ENCODE data around the gene C1D. TPM values are rescaled to one million over a fixed set of nuclear protein-coding genes. Genes with fewer than 3 reads are reported as not detected.

Gene C1D
- total and polyA plus RNA-seq, 2 of the 4 experiments (the other 2 are of a cell fraction), result 2.7 to 14.3 TPM

- Histone ChIP-seq H4K91ac (ENCODE audit: insufficient read depth, low read depth, low read length) (no peak overlapping the region), H2AK9ac (replicated peaks; ENCODE audit: low read depth, low read length, poor library complexity) (no peak overlapping the region), H3K9ac (ENCODE audit: low read depth, low read length) (no peak overlapping the region), H3K27me3 (ENCODE audit: control insufficient read depth, insufficient read depth, low read length) (no peaks in the 10 kb centered on the region; the same call in 1 of the 2 replicates), H3K4ac (ENCODE audit: low read depth, low read length) (no peak overlapping the region), H2BK5ac (ENCODE audit: low read depth, low read length, poor library complexity, severe bottlenecking) (no peak overlapping the region), H3K23ac (ENCODE audit: low read depth, low read length) (no peak overlapping the region), H2AK5ac (ENCODE audit: low read depth, low read length) (no peak overlapping the region), H3K4me2 (ENCODE audit: low read depth, low read length) (no peak overlapping the region), H3K56ac (ENCODE audit: extremely low read depth, insufficient read depth, low read length) (no peak overlapping the region), H2BK15ac (ENCODE audit: low read depth, low read length) (no peak overlapping the region), H4K20me1 (ENCODE audit: insufficient read depth, low read length) (no peaks in the 10 kb centered on the region), H3K4me3 (ENCODE audit: insufficient read depth, low read depth, low read length) (no peak overlapping the region), H3K14ac (replicated peaks; ENCODE audit: low read depth, low read length) (no peak overlapping the region), H3K79me1 (ENCODE audit: low read depth in 1 of 2, low read length in 2 of 2) (no peaks in the 10 kb centered on the region), H3K4me1 (ENCODE audit: control insufficient read depth, insufficient read depth, low read length) (no peaks in the 10 kb centered on the region), H3K27ac (ENCODE audit: insufficient read depth, low read length) (no peak overlapping the region), H2AFZ (replicated peaks; ENCODE audit: low read length, poor library complexity) (no peak overlapping the region), H2BK20ac (ENCODE audit: low read depth, low read length) (peak overlapping the region; percentile 10; the same call in 1 of the 2 replicates), H3K9me3 (ENCODE audit: control insufficient read depth, insufficient read depth, low read length) (peaks cover 6% of the 10 kb centered on the region; the same call in 1 of the 2 replicates), H4K5ac (ENCODE audit: low read depth, low read length) (no peak overlapping the region), H3K18ac (ENCODE audit: low read depth, low read length) (no peak overlapping the region), H3K9me1 (ENCODE audit: insufficient read depth, low read length) (no peaks in the 10 kb centered on the region), H3K36me3 (ENCODE audit: control insufficient read depth, insufficient read depth, low read length) (no peaks in the 10 kb centered on the region), H4K8ac (ENCODE audit: low read depth in 2 of 2, low read length in 2 of 2) (0 out of 4 replicates have a peak overlapping the region, but pooled peaks of 1 of the 2 experiments have one; percentile 5), H2BK120ac (ENCODE audit: low read depth, low read length) (no peak overlapping the region)
- DNase-seq (no peak), ATAC-seq (ENCODE audit: low read depth) (no peak)
- POLR2A ChIA-PET (ENCODE audit: unreplicated experiment), result no interaction called here
- in situ Hi-C loops (cut with MboI; ENCODE audit: low sequenced_read_pairs), result no loop called here
- WGBS, 2 experiments (ENCODE audit: extremely low coverage in 2 of 2, insufficient read length in 1 of 2), result no CpG with 5 or more reads among the region's 3 CpGs
- intact Hi-C loops (cut with micrococcal nuclease), result no loop called here
- dilution Hi-C loops (cut with HindIII; ENCODE audit: low sequenced_read_pairs, unreplicated experiment), result no loop called here
- CTCF ChIA-PET, result no interaction called here
- TF ChIP-seq NFE2L2 (IDR thresholded peaks at IDR 0.05; ENCODE audit: low read depth, low read length), result no peak
- no peak for TF ChIP-seq MXI1 (IDR thresholded peaks at IDR 0.05; ENCODE audit: borderline replicate concordance, low read depth, low read length)
- TF ChIP-seq BHLHE40 (IDR thresholded peaks at IDR 0.05; ENCODE audit: low read depth, low read length), result no peak
- TF ChIP-seq CEBPB (IDR thresholded peaks at IDR 0.05; ENCODE audit: low read depth, low read length), result no peak
- TF ChIP-seq FOS (IDR thresholded peaks at IDR 0.05; ENCODE audit: low read depth, low read length), result no peak
- TF ChIP-seq ELK1 (IDR thresholded peaks at IDR 0.05; ENCODE audit: borderline replicate concordance, low read depth, low read length), result no peak
- no peak for TF ChIP-seq MAFK (IDR thresholded peaks at IDR 0.05; ENCODE audit: low read depth, low read length)
- TF ChIP-seq MAZ (IDR thresholded peaks at IDR 0.05; ENCODE audit: borderline replicate concordance, low read depth, low read length), result no peak
- TF ChIP-seq RFX5 (IDR thresholded peaks at IDR 0.05; ENCODE audit: low read depth, low read length), result no peak
- no peak for TF ChIP-seq CTCF (conservative IDR thresholded peaks at IDR 0.05; ENCODE audit: low read depth, low read length)
- TF ChIP-seq SMC3 (IDR thresholded peaks at IDR 0.05; ENCODE audit: low read depth, low read length), result no peak
- no peak for TF ChIP-seq CHD1 (IDR thresholded peaks at IDR 0.05; ENCODE audit: low read depth, low read length)
- TF ChIP-seq RAD21 (IDR thresholded peaks at IDR 0.05; ENCODE audit: low read length), result no peak
- TF ChIP-seq USF2 (IDR thresholded peaks at IDR 0.05; ENCODE audit: low read depth, low read length), result no peak
- TF ChIP-seq POLR2A (IDR thresholded peaks at IDR 0.05; ENCODE audit: low read depth, low read length), result no peak
- TF ChIP-seq RCOR1 (IDR thresholded peaks at IDR 0.05; ENCODE audit: insufficient replicate concordance, low read length), result no peak
- no TSS peak for BruUV-seq (replicated peaks)
Observed at GRCh38 chr2:68108120-68108519, 45.3 kb upstream of the C1D start.
